ENCODE measurements around the gene COA1. TPM values are rescaled to one million over a fixed set of nuclear protein-coding genes. Genes with fewer than 3 reads are reported as not detected.
"Not testable (repeated sequence)": the region's sequence is repeated elsewhere in the genome, so short reads cannot be mapped to it uniquely, and the experiment has no call there.

COA1 gene
- total and polyA plus RNA-seq, 2 experiments from 2014 or later: 152 to 220 TPM

- no peak for TF ChIP-seq CTCF (IDR thresholded peaks at IDR 0.05; ENCODE audit: low read depth, low read length)
- H3K27me3 ChIP-seq: no peaks in the 10 kb centered on the region
- no peaks in the 10 kb centered on the region for H3K9me3 ChIP-seq (ENCODE audit: low read depth)
- H3K4me1 ChIP-seq (ENCODE audit: low read depth): peaks cover 12% of the 10 kb centered on the region
- no peak overlapping the region for H3K4me3 ChIP-seq
- H3K27ac ChIP-seq: no peak overlapping the region
- no peak for DNase-seq (ENCODE audit: low read depth in 1 of 2, low spot score in 1 of 2)
- H3K36me3 ChIP-seq: no peaks in the 10 kb centered on the region
These were observed 51.5 kb downstream of the COA1 start for GRCh38 chr7:43677864-43678263.

- Histone ChIP-seq H3K27me3 (no peaks in the 10 kb centered on the region), H3K4me1 (ENCODE audit: low read depth) (peaks cover 6% of the 10 kb centered on the region), H3K4me3 (no peak overlapping the region), H3K9me3 (ENCODE audit: low read depth) (no peaks in the 10 kb centered on the region), H3K36me3 (no peaks in the 10 kb centered on the region), H3K27ac (no peak overlapping the region)
- DNase-seq (ENCODE audit: low read depth in 1 of 2, low spot score in 1 of 2): peak in 1 of 2 donors; percentile 66
- no peak for TF ChIP-seq CTCF (IDR thresholded peaks at IDR 0.05; ENCODE audit: low read depth, low read length)
These were observed 54.5 kb downstream of the COA1 start for GRCh38 chr7:43674559-43675436.

GRCh38 chr7:43673243-43673976 is 55.9 kb downstream of the COA1 start:
- H3K4me3 ChIP-seq; H3K36me3 ChIP-seq; H3K9me3 ChIP-seq (ENCODE audit: low read depth); H3K27me3 ChIP-seq; H3K27ac ChIP-seq; H3K4me1 ChIP-seq (ENCODE audit: low read depth): not testable (repeated sequence)
- DNase-seq (ENCODE audit: low read depth in 1 of 2, low spot score in 1 of 2): peak in 1 of 2 donors; percentile 38

- DNase-seq (ENCODE audit: low read depth in 1 of 2, low spot score in 1 of 2): no peak
- no peaks in the 10 kb centered on the region for H3K4me1 ChIP-seq (ENCODE audit: low read depth)
These were observed 57.8 kb downstream of the COA1 start for GRCh38 chr7:43671521-43671920.

GRCh38 chr7:43669286-43670081 is 59.8 kb downstream of the COA1 start:
- no peaks in the 10 kb centered on the region for H3K9me3 ChIP-seq (ENCODE audit: low read depth)
- H3K4me1 ChIP-seq (ENCODE audit: low read depth): no peaks in the 10 kb centered on the region
- H3K36me3 ChIP-seq: no peaks in the 10 kb centered on the region
- no peak for DNase-seq (ENCODE audit: low read depth in 1 of 2, low spot score in 1 of 2)
- TF ChIP-seq CTCF (IDR thresholded peaks at IDR 0.05; ENCODE audit: low read depth, low read length): no peak
- H3K4me3 ChIP-seq: no peak overlapping the region
- no peak overlapping the region for H3K27ac ChIP-seq
- H3K27me3 ChIP-seq: no peaks in the 10 kb centered on the region

More at GRCh38 chr7:43671521-43671920, 57.8 kb downstream of the COA1 start:
- no peak overlapping the region for H3K4me3 ChIP-seq
- no peak overlapping the region for H3K27ac ChIP-seq
- H3K27me3 ChIP-seq: no peaks in the 10 kb centered on the region
- no peaks in the 10 kb centered on the region for H3K36me3 ChIP-seq
- no peaks in the 10 kb centered on the region for H3K9me3 ChIP-seq (ENCODE audit: low read depth)
- no peak for TF ChIP-seq CTCF (IDR thresholded peaks at IDR 0.05; ENCODE audit: low read depth, low read length)
